Measurements from ENCODE around the gene SNCB.
"Not testable (repeated sequence)": the region's sequence is repeated elsewhere in the genome, so short reads cannot be mapped to it uniquely, and the experiment has no call there.

The SNCB gene

DNA sequence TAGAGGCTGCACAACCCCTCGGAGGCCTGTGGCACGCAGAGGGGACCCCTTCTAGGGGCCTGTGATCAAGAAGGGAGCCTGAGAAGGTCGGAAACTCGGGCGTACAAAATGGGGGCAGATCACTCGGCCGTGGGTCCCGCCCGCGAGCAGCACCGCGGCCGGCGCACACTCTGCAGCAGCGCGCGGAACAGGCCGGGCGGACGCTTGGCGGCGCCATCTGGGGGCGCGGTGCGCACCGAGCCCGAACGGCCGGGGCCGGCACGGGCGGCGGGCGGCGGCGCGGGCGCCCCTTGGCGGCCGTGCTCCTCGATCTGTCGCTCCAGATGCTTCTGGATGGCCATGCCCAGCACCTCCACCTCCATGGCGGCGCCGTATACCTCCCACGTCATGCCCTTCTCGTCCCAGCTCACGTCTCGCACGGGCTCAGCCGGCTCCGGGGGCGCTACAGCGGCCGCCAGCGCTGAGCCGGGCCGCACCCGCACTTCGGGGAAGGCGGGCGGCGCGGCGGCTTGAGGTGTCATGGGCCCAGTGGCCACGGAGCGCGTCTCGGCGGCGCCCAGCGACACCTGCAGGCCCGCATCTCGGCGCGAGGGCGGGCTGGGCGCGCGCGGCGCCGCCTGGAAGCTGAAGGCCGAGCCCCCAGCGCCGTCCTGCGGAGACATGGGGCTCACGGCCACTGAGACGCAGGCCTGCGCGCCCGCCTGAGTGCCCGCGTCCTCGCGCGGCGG, 33.5 kb downstream of the SNCB start:
- ATAC-seq: peak; percentile 83 to 90

DNA sequence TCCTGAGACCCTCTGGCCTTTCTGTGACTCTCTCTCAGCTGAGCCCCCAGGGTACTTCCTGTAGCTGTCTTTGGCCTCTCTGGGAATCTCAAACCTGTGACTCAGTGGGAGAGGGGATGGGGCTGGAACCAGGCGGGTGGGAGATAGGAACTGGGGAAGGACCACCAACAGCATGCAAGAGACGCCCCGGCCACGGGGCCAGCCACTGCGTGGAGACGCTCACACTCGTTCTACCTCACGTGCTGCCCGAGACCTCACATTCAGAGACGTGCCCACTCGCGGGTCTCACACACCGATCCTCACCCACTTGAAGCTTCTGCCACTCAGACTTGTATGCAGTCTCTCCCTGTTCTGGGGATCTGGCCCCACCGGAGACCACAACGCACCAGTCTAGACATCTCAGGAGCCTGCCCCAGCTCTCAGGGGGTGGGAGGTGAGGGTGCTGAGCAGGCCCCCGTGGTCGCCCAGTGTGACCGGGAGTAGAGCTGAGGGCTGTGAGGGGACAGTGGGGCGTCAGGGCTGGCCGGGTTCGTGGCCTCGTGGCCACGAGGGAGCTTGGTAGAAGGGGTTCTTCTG, 34.2 kb downstream of the SNCB start:
- ATAC-seq: no peak

DNA sequence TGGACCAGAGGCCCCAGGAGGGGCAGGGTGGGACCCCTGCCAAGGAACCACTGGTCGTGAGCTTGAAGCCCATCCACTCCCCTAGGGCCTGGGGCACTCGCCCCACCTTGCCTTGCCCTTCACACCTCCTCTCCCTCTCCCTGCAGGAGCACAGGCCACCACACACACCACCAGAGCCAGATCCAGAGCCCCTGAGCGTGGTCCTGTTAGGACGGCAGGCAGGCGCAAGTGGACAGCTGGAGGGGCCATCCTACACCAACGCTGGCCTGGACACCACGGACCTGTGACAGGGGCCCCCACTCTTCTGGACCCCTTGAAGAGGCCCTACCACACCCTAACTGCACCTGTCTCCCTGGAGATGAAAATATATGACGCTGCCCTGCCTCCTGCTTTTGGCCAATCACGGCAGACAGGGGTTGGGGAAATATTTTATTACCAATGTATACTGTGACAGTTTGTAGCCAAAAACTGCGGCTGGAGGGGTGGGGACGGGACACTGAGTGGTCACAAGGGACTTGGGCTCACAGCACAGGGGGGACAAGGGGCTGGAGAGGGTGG, 34.9 kb downstream of the SNCB start:
- ATAC-seq: no peak

DNA sequence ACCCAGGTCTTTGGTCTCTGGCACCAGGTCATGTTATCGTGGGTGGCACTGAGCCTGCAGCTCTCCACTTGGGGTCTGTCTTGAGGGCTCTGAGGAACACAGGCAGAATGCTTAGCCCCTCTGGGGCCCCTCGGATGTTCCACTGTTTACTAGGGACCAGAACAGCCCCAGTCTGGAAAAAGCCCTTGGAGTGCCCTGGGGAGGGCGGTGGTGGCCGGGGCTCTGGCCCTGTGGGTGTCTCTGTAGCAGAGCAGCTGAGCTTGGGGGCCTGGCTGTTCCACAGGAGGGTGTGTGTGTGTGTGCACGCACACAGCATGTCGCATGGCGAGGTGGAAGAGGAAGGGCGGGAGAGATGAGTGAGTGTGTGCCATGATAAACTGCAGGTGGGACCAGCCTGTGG, 35.8 kb downstream of the SNCB start:
- no peak for ATAC-seq

DNA sequence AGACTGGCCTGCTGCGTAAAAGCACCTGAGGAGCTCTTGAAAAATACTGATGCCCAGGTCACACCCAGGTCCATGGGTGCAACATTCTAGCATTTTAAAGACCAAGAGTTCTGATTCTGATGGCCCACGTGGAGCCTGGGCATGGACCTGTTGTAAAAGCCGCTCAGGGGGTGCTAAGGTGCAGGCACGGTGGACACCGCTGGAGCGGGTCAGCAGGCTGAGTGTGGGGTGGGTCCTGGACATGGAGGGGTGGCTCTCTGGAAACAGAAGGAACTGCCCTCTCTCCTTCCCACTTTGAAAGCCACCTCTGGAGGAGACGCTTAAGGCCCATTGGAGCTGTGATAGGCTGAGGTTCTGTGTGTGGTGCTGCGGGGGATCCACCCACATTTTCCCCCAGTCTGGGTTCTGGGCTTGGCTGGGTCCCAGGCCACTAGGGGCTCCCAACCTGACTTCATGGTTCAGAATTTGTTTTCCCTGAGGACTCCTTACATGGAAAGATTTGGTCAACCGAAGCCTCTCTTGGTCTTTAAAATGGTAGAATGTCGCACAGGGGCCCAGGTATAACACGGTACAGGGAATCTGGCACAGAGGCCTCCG, 37.0 kb downstream of the SNCB start:
- no peak for ATAC-seq

DNA sequence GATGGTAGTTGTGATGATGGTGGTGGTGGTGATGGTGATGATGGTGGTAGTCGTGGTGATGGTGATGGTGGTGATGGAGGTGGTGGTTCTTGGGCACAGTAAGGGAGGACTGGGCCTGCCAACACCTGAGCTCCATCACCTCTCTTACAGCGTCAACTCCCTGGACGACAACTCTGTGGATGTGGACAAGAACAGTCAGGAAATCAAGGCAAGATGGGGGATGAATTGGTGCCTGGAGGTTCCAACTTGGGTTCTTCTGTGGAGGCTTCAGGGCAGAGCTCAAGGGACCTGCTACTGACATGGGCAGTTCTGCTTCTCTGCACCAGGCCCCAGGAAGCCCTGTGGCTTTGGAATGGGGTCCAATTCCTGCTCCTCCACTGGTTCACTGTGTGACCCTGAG, 37.8 kb downstream of the SNCB start:
- no peak for ATAC-seq

DNA sequence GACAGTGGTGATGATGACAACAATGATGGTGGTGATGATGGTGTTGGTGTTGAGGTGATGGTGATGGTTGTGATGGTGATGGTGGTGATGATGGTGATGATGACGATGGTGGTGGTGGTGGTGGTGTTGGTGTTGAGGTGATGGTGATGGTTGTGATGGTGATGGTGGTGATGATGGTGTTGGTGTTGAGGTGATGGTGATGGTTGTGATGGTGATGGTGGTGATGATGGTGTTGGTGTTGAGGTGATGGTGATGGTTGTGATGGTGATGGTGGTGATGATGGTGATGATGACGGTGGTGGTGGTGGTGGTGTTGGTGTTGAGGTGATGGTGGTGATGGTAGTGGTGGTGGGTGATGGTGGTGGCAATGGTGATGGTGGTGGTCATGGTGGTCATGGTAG, 38.7 kb downstream of the SNCB start:
- not testable (repeated sequence) for ATAC-seq

DNA sequence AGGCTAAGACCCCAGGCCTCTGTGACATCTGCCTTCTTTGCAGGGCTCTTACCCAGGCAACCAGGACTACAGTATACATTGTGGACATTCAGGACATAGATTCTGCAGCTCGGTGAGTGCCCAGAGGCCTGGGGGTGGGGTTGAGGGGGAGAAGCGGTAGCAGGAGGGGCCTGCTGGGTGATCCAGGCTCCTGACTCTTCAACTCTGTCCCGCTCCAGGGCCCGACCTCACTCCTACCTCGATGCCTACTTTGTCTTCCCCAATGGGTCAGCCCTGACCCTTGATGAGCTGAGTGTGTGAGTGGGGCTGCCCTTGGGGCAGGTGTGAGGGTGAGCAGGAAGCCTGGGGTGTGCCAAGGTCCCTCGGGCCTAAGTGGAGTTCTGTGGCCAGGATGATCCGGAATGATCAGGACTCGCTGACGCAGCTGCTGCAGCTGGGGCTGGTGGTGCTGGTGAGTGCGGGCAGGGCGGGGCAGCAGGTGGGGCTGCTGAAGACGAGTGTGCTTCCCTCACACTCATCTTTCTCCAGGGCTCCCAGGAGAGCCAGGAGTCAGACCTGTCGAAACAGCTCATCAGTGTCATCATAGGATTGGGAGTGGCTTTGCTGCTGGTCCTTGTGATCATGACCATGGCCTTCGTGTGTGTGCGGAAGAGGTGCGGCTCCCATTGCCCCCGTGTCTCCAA, 40.2 kb downstream of the SNCB start:
- no peak for ATAC-seq

DNA sequence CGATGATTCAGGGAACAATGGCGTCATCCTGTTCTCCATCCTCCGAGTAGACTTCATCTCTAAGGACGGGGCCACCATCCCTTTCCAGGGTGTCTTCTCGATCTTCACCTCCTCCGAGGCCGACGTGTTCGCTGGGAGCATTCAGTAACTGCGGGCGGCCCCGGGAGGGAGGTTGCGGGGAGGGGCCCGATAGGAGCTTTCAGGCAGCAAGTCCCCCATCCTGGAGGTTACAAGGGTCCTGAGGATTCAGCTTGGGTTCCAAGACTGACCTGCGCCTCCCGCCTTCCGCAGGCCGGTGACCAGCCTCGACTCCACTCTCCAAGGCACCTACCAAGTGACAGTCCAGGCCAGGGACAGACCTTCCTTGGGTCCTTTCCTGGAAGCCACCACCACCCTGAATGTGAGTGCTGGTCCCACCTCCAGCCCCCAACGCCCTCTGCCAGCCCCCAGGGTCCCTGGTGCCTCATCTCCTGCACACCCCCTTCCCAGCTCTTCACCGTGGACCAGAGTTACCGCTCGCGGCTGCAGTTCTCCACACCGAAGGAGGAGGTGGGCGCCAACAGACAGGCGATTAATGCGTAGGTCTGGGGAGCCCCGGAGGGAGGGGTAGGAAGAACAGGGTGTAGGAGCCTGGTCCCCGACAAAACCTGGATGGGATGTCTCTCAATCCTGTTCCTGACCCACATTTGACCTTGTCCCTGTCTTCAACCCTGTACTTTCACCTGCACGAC, 41.1 kb downstream of the SNCB start:
- ATAC-seq: no peak

DNA sequence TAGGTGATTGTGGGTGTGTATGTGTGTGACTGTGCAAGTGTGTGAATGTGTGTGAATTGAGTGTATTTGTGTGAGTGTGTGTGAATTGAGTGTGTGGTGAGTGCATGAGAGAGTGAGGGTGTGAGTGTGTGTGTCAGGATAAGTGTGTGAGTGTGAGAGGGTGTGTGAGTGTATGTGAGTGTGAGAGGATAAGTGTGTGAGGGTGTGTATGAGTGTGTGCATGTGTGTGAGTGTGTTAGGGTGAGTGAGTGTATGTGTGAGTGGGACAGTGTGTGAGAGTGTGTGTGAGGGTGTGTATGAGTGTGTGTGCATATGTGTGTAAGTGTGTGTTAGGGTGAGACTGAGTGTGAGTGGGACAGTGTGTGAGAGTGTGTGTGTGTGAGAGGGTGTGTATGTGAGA, 42.0 kb downstream of the SNCB start:
- no peak for ATAC-seq

DNA sequence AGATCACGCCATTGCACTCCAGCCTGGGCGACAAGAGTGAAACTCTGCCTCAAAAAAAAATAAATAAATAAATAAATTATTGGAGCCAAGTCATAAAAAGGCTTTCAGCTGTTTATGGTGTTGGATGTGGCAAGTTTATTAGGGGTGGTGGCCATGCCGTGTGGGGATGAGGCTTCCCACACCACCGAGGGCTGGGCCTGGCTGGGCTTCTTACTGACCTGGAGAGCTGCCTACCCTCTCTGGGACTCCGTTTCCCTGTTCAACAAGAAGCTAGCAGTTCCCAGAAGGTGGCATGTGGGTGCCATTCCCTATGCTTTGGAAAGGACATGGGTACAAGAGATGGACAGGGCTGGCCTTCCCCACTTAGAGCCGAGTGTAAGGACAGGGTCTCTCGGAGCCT, 42.9 kb downstream of the SNCB start:
- ATAC-seq: no peak

DNA sequence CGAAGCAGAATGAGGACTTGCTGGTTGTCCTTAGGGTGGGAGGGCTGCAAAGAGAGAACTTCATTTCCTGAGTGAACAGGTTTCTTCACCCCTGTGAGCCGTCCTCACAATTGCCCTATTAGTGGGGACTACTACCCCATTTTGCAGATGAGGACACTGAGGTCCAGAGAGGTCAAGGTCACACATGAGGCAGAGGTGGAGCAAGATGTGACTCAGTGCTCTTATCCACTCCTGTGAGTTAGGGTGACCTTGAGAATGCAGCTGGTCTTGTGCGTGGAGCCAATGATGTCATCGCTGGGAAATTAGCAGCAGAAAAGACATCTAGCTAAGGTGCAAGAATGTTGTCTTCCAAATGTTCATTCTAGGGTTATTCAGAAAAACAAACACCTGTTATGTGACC, 47.3 kb downstream of the SNCB start:
- ATAC-seq: no peak

DNA sequence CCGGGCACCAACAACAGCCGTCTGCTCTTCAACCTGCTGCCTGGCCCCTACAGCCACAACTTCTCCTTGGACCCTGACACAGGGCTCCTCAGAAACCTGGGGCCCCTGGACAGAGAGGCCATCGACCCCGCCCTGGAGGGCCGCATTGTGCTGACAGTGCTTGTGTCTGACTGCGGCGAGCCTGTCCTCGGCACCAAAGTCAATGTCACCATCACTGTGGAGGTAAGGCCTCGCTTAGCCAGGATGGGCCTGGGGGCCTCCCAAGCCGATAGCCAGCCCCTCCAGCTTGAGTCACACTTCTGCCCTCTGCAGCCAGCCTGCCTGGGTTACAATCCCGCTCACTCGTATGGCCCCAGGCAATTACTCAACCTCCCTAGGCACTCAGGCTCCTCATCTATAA, 49.0 kb downstream of the SNCB start:
- ATAC-seq: no peak

DNA sequence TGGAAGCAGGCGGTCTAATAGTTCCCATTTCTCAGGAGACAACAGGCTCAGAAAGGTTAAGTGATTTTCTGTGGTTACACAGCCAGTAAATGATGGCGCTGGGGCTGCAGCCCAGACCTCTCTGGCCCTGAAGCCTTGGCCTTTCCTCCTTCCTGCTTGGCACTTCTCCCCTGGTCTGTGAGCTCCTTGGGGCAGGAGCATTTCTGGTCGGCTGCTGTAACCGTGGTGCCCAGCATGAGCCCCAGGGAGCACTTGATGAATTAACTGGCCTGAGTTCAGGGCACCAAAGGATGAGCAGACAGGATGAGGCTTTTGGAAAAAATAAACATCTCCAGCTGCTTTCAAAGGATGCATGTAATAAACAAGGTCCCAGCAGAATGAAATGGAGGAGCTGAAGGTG, 51.0 kb downstream of the SNCB start:
- no peak for ATAC-seq

DNA sequence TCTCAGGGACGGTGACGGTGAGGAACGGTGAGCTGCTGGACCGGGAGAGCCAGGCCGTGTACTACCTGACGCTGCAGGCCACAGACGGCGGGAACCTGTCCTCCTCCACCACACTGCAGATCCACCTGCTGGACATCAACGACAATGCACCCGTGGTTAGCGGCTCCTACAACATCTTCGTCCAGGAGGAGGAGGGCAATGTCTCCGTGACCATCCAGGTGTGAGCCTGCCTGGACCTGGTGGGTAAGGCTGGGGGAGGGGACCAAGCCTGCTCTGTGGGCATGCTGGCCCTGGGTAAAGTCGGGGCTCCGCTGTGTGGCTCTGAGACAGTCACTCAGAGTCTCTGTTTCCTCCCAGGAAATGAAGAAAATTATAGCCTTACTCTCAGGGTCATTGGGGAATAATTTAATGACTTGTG, 51.9 kb downstream of the SNCB start:
- peak; percentile 43 to 52 for ATAC-seq

DNA sequence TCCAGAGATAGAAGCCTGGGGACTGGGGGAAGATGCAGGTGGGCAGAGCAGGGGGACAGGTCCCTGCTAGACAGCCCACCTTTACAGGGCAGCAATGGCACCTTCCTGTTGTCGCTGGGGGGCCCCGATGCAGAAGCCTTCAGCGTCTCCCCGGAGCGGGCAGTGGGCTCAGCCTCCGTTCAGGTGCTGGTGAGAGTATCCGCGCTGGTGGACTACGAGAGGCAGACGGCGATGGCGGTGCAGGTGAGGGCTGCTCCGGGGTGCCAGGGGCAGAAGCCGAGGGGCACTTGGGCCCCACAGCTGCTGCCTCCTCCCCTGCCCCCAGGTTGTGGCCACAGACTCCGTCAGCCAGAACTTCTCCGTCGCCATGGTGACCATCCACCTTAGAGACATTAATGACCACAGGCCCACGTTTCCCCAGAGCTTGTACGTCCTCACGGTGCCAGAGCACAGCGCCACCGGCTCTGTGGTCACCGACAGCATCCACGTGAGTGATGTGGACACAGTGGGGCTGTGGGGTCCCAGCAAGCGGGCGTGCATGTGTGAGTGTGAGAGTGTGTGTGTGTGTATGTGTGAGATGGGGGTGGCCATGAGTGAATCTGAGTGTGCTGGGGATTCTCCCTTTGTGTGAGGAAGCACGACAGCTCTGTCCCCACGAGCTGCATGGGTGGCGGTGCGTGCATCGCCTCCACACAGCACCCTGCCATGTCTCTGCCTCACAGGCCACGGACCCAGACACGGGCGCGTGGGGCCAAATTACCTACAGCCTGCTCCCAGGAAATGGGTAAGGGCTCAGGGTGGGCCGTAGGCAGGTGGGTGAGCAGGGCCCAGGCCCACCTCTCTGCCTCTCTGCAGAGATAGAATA, 52.8 kb downstream of the SNCB start:
- ATAC-seq: no peak

DNA sequence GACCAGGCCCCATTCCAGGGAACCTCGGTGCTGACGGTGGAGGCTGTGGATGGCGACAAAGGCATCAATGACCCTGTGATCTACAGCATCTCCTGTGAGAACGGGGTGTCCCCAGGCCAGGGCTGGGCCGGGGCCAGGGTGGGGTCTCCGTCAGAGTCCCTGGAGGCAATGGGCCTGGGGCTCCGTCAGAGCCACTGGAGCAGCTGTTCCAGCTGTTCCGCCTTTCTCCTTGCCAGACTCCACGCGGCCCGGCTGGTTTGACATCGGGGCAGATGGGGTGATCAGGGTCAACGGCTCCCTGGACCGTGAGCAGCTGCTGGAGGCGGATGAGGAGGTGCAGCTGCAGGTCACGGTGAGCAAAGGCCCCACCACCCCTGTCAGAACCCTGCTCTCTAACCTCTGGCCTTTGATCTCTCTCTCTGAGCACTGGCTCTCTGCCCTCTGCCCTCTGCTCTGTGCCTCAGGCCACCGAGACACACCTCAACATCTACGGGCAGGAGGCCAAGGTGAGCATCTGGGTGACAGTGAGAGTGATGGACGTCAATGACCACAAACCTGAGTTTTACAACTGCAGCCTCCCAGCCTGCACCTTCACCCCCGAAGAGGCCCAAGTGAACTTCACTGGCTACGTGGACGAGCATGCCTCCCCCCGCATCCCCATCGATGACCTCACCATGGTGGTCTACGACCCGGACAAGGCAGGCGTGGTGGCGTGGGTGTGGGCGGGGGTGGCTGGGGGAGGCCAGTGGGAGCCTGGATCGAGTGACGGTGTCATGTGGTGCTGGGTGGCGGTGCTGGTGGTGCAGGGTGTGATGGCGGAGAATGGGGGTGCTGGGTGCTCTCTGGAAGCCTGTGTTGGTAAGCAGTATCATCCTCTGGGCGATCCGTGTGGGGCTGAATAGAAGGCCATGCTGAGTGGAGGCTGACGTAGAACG, 54.6 kb downstream of the SNCB start:
- no peak for ATAC-seq

DNA sequence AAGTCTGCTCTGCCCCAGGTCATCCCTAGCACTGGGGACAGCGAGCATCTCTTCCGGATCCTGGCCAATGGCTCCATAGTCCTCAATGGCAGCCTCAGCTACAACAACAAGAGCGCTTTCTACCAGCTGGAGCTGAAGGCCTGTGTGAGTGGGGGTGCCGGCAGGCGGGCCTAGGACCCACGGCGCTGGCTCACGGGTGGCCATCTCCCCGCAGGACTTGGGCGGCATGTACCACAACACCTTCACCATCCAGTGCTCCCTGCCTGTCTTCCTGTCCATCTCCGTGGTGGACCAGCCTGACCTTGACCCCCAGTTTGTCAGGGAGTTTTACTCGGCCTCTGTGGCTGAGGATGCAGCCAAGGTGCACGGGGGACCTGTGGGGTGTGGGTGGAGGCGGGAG, 55.3 kb downstream of the SNCB start:
- ATAC-seq: no peak

DNA sequence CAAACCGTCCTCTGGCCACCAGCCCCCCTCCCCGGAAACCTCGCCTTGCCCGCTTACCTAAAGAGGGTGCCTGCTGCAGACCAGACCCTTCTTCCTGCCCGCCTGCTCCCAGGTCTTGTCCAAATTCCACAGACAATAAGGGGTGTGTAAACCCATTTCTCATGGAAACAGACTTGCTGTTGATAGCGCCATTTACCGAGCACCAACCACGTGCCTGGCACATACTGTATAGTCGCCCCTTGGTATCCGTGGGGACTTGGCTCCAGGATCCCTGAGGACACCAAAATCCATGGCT, 56.1 kb downstream of the SNCB start:
- no peak for ATAC-seq

DNA sequence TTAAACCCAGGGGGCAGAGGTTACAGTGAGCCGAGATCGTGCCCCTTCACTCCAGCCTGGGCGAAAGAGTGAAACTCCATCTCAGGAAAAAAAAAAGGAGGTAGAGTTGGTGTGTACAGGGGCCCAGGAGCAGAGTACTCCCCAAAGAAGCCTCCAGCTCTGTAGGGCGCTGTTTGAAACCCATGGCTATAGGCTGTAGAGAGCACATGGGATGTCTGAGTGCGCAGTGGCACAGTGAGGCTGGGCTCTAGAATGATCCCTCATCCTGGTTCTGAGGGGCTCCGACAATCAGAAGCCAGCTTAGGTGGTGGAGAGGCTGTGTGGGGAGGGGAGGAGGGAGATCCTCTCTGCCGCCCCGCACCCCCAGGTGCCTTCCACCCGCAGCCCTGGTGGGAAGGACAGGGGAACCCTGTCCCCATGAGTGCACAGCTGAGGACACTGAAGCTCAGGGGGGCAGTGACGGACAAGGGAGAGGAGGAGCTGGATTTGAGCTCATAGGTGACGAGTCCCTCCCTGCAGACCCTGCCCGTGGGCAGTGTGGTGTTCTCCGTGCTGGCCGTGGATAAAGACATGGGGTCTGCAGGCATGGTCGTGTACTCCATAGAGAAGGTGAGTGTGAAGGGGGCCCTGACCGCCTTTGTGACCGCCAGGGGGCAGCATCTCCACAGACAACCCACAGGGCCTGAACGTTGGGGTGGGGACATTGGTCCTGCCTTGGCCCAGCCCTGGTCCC, 56.6 kb downstream of the SNCB start:
- peak; percentile 87 to 91 for ATAC-seq
